Nephron progenitor cell (in vitro differentiated cells): Measurements from ENCODE around the gene ERCC2.

ENCODE experiments used
- DNase-seq: peaks from one replicate; pipeline ENCODE4 v3.0.0; 2021
- H3K27ac Mint-ChIP-seq: 2 replicates; pipeline ENCODE4 v1.8.0; 2021; ENCODE audit warnings: mild to moderate bottlenecking, moderate library complexity, mixed read lengths
- H3K27me3 Mint-ChIP-seq: 2 replicates; pipeline ENCODE4 v1.8.0; 2021; ENCODE audit warnings: mild to moderate bottlenecking, low read depth, mixed read lengths; ENCODE audit not compliant: poor library complexity
- H3K36me3 Mint-ChIP-seq: 2 replicates; pipeline ENCODE4 v1.8.0; 2021; ENCODE audit warnings: low read depth, mixed read lengths
- H3K4me1 Mint-ChIP-seq: 2 replicates; pipeline ENCODE4 v1.8.0; 2021; ENCODE audit warnings: mixed read lengths
- H3K4me3 Mint-ChIP-seq: 2 replicates; pipeline ENCODE4 v1.8.0; 2021; ENCODE audit warnings: mild to moderate bottlenecking, moderate library complexity, mixed read lengths
- H3K9me3 Mint-ChIP-seq: 2 replicates; pipeline ENCODE4 v1.8.0; 2021; ENCODE audit warnings: mild to moderate bottlenecking, moderate library complexity, mixed read lengths
- TF ChIP-seq, protein P1 (sequence below): fragments of 200-600 bp; sonication (generic); IDR thresholded peaks from 2 replicates; pipeline ENCODE4 v1.5.0; 2021; ENCODE audit warnings: antibody characterized with exemption

The ERCC2 gene

DNA sequence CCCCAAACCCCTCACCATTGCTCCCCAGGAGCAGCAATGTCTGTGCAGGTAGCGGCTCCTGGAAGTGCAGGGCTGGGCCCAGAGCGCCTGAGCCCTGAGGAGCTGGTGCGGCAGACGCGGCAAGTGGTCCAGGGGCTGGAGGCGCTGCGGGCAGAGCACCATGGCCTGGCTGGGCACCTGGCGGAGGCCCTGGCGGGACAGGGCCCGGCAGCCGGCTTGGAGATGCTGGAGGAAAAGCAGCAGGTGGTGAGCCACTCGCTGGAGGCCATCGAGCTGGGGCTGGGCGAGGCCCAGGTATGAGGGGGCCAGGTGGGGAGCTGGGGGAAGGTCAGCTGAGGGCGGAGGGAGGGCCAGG is 24.9 kb downstream of the ERCC2 start:
- DNase-seq = no peak
- H3K9me3 Mint-ChIP-seq = no peaks in the 10 kb centered on the region
- H3K27ac Mint-ChIP-seq = no peak overlapping the region
- no peaks in the 10 kb centered on the region for H3K36me3 Mint-ChIP-seq
- TF ChIP-seq, protein P1, sequence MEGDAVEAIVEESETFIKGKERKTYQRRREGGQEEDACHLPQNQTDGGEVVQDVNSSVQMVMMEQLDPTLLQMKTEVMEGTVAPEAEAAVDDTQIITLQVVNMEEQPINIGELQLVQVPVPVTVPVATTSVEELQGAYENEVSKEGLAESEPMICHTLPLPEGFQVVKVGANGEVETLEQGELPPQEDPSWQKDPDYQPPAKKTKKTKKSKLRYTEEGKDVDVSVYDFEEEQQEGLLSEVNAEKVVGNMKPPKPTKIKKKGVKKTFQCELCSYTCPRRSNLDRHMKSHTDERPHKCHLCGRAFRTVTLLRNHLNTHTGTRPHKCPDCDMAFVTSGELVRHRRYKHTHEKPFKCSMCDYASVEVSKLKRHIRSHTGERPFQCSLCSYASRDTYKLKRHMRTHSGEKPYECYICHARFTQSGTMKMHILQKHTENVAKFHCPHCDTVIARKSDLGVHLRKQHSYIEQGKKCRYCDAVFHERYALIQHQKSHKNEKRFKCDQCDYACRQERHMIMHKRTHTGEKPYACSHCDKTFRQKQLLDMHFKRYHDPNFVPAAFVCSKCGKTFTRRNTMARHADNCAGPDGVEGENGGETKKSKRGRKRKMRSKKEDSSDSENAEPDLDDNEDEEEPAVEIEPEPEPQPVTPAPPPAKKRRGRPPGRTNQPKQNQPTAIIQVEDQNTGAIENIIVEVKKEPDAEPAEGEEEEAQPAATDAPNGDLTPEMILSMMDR = no peak
- H3K27me3 Mint-ChIP-seq = peaks cover 16% of the 10 kb centered on the region
- H3K4me3 Mint-ChIP-seq = no peak overlapping the region
- H3K4me1 Mint-ChIP-seq = no peaks in the 10 kb centered on the region

GRCh38 chr19:45344621-45345505 is 25.5 kb downstream of the ERCC2 start:
- Mint-ChIP-seq H3K4me3 (no peak overlapping the region), H3K9me3 (no peaks in the 10 kb centered on the region), H3K27ac (no peak overlapping the region), H3K36me3 (no peaks in the 10 kb centered on the region), H3K27me3 (peaks cover 23% of the 10 kb centered on the region), H3K4me1 (peaks cover 5% of the 10 kb centered on the region)
- no peak for DNase-seq
- TF ChIP-seq, protein P1 = no peak

DNA sequence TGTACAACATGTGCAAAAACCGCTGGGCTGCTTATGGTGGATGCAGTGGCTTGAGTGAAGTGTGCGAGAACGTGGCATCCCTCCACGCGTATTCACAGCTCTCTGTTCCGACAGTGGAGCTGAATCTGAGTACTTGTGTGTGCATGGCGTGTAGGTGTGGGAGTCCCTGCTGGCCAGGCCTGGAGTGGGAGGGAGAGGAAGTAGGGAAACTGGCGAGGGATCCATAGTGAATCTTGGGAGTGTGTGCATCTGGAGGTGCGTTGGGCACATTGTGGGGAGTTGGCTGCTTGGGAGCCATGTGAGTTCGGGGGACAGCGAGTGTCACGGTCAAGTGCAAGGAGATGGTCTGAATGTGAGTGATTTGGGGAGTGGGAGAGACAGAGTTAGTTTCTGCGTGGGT is 27.5 kb downstream of the ERCC2 start:
- H3K4me3 Mint-ChIP-seq = no peak overlapping the region
- no peaks in the 10 kb centered on the region for H3K36me3 Mint-ChIP-seq
- H3K9me3 Mint-ChIP-seq = no peaks in the 10 kb centered on the region
- peaks cover 5% of the 10 kb centered on the region for H3K4me1 Mint-ChIP-seq
- H3K27me3 Mint-ChIP-seq = peaks cover 41% of the 10 kb centered on the region
- TF ChIP-seq, protein P1 = no peak
- DNase-seq = no peak
- H3K27ac Mint-ChIP-seq = no peak overlapping the region

- TF ChIP-seq, protein P1 = no peak
- Mint-ChIP-seq H3K36me3 (no peaks in the 10 kb centered on the region), H3K9me3 (no peaks in the 10 kb centered on the region), H3K27ac (no peak overlapping the region), H3K4me3 (no peak overlapping the region), H3K4me1 (peaks cover 5% of the 10 kb centered on the region), H3K27me3 (peaks cover 40% of the 10 kb centered on the region)
- DNase-seq = no peak
Observed at GRCh38 chr19:45340899-45341453, 29.4 kb downstream of the ERCC2 start.

GRCh38 chr19:45340232-45340898 is 30.0 kb downstream of the ERCC2 start, which contains the start of gene KLC3:
KLC3 (plus strand) TSS chr19:45340750; CDS start chr19:45345542, 4,792 bp downstream.
- DNase-seq = peak; percentile 69
- Mint-ChIP-seq H3K27ac (no peak within 1 kb of the TSS), H3K4me1 (peaks cover 5% of the 10 kb centered on the region), H3K9me3 (no peaks in the 10 kb centered on the region), H3K4me3 (peak within 1 kb of the TSS; percentile 79), H3K36me3 (no peaks in the 10 kb centered on the region), H3K27me3 (peaks cover 36% of the 10 kb centered on the region)
- TF ChIP-seq, protein P1 = no peak
